Stimulated activated naive CD4-positive, alpha-beta T cell (primary cell): ENCODE results near the gene EXD3.

ENCODE experiments used
- DNase-seq, 6 experiments: peaks; one replicate each; lab custom pipeline; 2025; lab: John Stamatoyannopoulos, UW

The EXD3 gene

GRCh38 chr9:137458194-137459151 lies 35.5 kb upstream of the EXD3 start:
- DNase-seq = peak in 1 of 6 experiments; percentile 23

GRCh38 chr9:137457406-137458193 lies 34.6 kb upstream of the EXD3 start:
- no peak for DNase-seq

- DNase-seq = no peak
These were observed 34.0 kb upstream of the EXD3 start for GRCh38 chr9:137456864-137457405.

GRCh38 chr9:137456061-137456863 lies 33.3 kb upstream of the EXD3 start:
- no peak for DNase-seq

GRCh38 chr9:137455359-137455991 lies 32.5 kb upstream of the EXD3 start:
- no peak for DNase-seq

GRCh38 chr9:137454597-137455358 lies 31.8 kb upstream of the EXD3 start:
- peak in 1 of 6 experiments; percentile 60 for DNase-seq

GRCh38 chr9:137454145-137454596 lies 31.2 kb upstream of the EXD3 start:
- DNase-seq = peak in 5 of 6 experiments; percentile 60 to 79 (median 65)

- DNase-seq = peak; percentile 31 to 79 (median 65)
These were observed 30.7 kb upstream of the EXD3 start for GRCh38 chr9:137453643-137454081.

GRCh38 chr9:137452761-137453642 lies 30.0 kb upstream of the EXD3 start:
- DNase-seq = no peak

GRCh38 chr9:137452006-137452760 lies 29.2 kb upstream of the EXD3 start:
- no peak for DNase-seq

GRCh38 chr9:137451264-137452005 lies 28.5 kb upstream of the EXD3 start:
- DNase-seq = peak in 1 of 6 experiments; percentile 19

GRCh38 chr9:137450539-137451222 lies 27.7 kb upstream of the EXD3 start:
- peak; percentile 28 to 63 (median 58) for DNase-seq

- DNase-seq = peak in 5 of 6 experiments; percentile 57 to 67 (median 60)
These were observed 27.1 kb upstream of the EXD3 start for GRCh38 chr9:137449931-137450538.

- DNase-seq = peak in 5 of 6 experiments; percentile 31 to 57 (median 40)
These were observed 26.3 kb upstream of the EXD3 start for GRCh38 chr9:137449081-137449844.

- DNase-seq = no peak
These were observed 25.6 kb upstream of the EXD3 start for GRCh38 chr9:137448602-137448962.
